AG10803 (cell line): ENCODE measurements around the gene SUSD4.
A peak's percentile ranks its signal among the peaks of the same experiment; 100 is the strongest.

Experiments
- DNase-seq: peaks from one replicate; pipeline ENCODE4 v3.0.0; 2010; ENCODE audit warnings: low read depth
- H3K4me3 ChIP-seq: 2 replicates; pipeline ENCODE4 v1.5.1; 2011; ENCODE audit warnings: mild to moderate bottlenecking, low read length, control low read depth
- TF ChIP-seq, protein P1 (sequence below): conservative IDR thresholded peaks from 2 replicates; pipeline ENCODE4 v1.5.1; 2011; ENCODE audit warnings: mild to moderate bottlenecking, low read length, control low read depth, inconsistent platforms

The SUSD4 gene

DNA sequence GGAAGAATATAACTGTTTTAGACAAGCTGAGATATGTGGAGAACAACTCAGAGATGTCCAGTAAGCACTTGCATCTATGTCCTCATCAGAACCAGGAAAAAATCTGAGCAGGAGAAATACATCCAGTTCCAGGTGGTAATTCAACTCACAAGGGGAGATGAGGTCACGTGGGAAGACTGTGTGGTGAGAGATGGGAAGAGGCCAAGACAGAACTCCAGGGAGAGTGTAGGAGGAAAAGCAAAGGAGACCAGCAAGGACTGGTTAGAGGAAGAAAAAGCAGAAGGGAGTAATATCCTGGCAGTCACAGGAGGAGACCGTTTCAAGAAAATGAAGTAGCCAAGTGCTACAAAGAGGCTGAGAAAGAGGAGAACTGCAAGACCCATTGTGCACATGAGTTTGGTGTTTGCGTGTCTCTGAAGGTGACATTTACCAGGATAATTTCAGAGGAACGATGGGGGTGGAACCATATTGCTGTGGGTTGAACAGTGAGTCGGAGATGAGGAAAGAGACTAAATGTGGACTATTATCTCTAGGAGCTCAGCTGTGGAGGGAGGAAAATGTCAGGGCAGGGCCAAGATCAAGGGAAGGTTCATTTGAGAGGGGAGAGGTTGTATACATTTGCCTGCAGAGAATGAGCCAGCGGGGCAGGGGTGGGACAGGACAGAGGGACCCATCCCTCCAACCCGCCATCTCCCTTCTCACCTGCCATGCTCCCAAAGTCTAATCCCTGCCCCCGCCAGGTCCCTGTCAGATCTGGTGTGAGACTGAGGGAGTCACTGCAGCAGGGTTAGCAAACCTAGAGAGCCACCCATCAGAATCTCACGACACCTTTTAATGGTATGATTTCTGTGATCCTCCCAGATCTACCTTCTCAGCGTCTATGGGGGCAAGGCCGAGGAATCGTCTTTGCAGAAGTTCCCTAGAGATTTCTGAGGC is 24.9 kb downstream of the SUSD4 start:
- DNase-seq: peak; percentile 30
- TF ChIP-seq, protein P1, sequence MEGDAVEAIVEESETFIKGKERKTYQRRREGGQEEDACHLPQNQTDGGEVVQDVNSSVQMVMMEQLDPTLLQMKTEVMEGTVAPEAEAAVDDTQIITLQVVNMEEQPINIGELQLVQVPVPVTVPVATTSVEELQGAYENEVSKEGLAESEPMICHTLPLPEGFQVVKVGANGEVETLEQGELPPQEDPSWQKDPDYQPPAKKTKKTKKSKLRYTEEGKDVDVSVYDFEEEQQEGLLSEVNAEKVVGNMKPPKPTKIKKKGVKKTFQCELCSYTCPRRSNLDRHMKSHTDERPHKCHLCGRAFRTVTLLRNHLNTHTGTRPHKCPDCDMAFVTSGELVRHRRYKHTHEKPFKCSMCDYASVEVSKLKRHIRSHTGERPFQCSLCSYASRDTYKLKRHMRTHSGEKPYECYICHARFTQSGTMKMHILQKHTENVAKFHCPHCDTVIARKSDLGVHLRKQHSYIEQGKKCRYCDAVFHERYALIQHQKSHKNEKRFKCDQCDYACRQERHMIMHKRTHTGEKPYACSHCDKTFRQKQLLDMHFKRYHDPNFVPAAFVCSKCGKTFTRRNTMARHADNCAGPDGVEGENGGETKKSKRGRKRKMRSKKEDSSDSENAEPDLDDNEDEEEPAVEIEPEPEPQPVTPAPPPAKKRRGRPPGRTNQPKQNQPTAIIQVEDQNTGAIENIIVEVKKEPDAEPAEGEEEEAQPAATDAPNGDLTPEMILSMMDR: no peak
- H3K4me3 ChIP-seq: no peak overlapping the region

DNA sequence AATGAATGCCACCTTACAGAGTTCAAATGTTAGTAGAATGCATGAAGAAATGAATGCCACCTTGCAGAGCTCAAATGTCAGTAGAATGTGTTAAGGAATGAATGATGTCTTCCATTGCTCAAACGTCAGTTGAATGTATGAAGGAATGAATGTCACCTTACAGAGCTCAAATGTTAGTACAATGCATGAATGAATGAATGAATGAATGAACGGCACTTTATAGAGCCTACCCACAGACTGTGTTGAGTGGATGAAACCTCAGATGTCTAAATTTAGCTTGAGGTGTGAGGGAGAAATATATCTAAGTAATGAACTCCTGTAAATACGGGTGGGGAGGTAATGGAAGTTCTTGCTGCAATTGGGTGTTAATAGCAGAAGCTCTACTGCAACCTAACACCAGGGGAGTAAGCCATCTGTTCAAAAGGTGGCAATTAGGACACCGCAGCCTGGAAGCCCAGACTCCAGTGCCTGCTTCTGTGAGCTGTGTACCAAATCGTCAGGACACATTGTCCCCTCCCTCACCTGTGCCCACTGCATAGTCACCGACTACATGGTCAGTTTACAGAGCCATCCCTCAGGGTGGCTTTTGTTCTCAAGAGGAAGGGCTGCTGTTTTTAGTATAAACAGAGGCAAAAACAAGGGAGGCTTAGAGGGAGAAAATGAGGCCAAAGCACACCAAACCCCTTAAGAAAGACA is 26.7 kb downstream of the SUSD4 start:
- TF ChIP-seq, protein P1: no peak
- no peak for DNase-seq
- H3K4me3 ChIP-seq: no peak overlapping the region

DNA sequence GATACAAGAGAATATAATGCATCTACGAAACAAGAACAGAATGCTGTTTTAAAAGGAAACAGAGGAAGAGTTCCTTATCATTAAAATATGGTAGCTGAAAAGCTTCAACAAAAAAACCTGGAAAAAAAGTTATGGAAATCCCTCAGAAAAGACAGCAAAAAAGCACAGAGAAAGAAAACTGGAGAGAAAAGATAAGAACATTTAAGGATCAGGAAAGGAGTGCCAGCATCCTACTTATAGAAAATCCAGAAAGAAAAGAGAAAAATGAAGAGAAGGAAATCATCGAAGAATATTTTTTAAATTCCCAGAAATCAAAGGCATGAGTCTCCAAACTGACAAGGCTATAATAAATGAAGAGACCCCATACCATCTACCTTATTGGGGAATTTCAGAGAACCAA is 29.8 kb downstream of the SUSD4 start:
- no peak for DNase-seq
- TF ChIP-seq, protein P1: no peak
- H3K4me3 ChIP-seq: no peak overlapping the region

DNA sequence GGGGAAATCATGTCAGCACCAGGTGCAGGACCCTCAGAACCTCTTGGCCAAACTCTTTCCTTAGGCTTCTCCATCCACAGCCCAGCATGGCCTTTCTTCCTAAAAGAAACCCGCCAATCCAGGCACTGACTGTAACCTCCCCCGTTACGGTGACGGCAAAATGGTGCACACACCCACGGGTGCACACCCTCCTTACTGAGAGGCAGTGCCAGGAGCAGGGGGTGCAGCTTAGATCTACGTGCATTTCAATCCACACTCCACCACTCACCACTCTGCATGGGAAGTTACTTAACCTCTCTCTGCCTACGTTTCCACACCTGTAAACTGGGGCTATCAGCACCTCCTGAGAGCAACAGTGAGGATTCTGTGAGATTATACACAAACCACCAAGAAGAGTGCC is 31.0 kb downstream of the SUSD4 start:
- TF ChIP-seq, protein P1: no peak
- no peak for DNase-seq
- no peak overlapping the region for H3K4me3 ChIP-seq

DNA sequence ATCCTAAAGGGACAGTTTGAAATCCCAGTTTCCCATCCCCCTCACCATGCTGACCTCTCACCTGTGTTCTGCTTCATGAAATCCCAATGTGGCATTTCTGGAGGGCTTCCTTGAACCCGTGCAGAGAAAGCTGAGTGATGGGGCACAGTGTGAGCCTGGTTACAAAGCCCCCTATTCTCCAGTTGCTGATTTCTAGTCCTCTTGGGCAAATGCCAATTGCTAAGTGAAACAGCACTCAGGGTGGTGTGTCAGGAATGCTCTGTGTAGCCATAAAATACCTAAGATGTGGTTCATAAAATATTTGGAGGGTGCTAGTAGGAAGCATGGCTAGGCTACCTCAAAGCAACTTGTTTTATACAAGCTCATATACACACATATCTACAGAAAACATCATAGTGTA is 32.0 kb downstream of the SUSD4 start:
- TF ChIP-seq, protein P1: no peak
- DNase-seq: peak; percentile 80
- no peak overlapping the region for H3K4me3 ChIP-seq

DNA sequence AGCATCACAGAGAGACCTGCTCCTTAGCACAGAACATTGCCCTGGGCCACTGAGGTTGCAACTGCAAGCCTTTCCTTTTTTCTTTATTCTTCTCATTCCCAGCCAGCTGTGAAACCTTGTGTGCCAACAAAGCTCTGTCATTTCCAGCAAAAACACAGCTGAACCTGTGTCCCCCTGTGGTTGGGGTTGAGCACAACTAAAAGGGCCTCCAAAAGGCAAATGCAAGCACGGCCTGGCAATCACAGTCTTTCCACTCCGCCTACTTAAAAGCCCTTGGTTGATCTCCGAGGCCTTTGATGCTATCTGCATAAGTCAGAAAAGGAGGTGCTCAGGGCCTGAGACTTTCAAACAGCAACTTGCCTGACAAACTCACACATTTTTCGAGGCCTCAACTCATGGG is 32.7 kb downstream of the SUSD4 start:
- no peak overlapping the region for H3K4me3 ChIP-seq
- TF ChIP-seq, protein P1: no peak
- DNase-seq: no peak
